ENCODE measurements around the gene A4GALT. TPM values are rescaled to one million over a fixed set of nuclear protein-coding genes. Genes with fewer than 3 reads are reported as not detected.

The A4GALT gene
- total RNA-seq, 2 donors from 2014 or later, result 3.1 to 6.9 TPM

Small RNA genes lying within 50 kb of the gene (small RNA-seq; reads per million reads assigned to genes)
- not detected for gene RF00019

Other genes with a start within 250 kb of the A4GALT start
- gene RRP7A, start 201.1 kb downstream of the A4GALT start, total RNA-seq, result 10 to 100 TPM; 13.7 to 23.4 TPM
- 1 to 10 TPM in 1 of 2 donors, not detected in 1; 2.6 TPM for gene SERHL2, start 166.9 kb downstream of the A4GALT start, total RNA-seq
- 10 to 100 TPM; 23.1 to 30.6 TPM for gene POLDIP3, start 106.0 kb downstream of the A4GALT start, total RNA-seq
- not detected for gene ATP5MGL, start 80.3 kb downstream of the A4GALT start, total RNA-seq
- gene CYB5R3, start 71.5 kb downstream of the A4GALT start, total RNA-seq, result 10 to 100 TPM; 41.8 to 50.8 TPM
- 10 to 100 TPM; 64.3 to 73.2 TPM for gene ARFGAP3, start 136.4 kb upstream of the A4GALT start, total RNA-seq